ENCODE measurements around the gene ORC5.
A peak's percentile ranks its signal among the peaks of the same experiment; 100 is the strongest.
"Not testable (repeated sequence)": the region's sequence is repeated elsewhere in the genome, so short reads cannot be mapped to it uniquely, and the experiment has no call there.

ORC5 gene

GRCh38 chr7:104207731-104208420 lies at the start of gene ORC5:
Gene ORC5, minus strand, starts transcription at chr7:104208013. Its CDS starts 109 bp downstream, at chr7:104207904.
- DNase-seq: peak; percentile 70 to 75

DNA sequence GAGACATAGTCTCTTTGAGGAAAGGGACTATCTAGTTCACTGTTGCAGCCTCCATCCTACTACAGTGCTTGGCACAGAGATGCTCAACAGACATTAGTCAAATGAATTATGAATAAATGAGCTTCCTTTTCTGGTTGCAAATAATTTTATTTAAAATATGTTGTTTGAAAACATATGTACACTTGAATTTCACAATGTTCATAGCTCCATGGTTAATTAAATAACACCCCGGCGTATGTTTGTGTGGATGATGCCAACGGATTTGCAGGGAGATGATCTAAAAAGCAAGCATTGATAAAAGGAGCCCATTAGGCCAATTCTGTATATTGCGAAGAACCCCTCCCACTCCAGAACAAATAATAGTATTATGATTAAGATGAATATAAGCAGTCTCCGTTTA lies 47.8 kb upstream of the ORC5 start:
- DNase-seq: no peak

- no peak for DNase-seq
Measured at GRCh38 chr7:104255194-104255593, 47.4 kb upstream of the ORC5 start.

GRCh38 chr7:104254696-104255095 lies 46.9 kb upstream of the ORC5 start:
- DNase-seq: no peak

DNA sequence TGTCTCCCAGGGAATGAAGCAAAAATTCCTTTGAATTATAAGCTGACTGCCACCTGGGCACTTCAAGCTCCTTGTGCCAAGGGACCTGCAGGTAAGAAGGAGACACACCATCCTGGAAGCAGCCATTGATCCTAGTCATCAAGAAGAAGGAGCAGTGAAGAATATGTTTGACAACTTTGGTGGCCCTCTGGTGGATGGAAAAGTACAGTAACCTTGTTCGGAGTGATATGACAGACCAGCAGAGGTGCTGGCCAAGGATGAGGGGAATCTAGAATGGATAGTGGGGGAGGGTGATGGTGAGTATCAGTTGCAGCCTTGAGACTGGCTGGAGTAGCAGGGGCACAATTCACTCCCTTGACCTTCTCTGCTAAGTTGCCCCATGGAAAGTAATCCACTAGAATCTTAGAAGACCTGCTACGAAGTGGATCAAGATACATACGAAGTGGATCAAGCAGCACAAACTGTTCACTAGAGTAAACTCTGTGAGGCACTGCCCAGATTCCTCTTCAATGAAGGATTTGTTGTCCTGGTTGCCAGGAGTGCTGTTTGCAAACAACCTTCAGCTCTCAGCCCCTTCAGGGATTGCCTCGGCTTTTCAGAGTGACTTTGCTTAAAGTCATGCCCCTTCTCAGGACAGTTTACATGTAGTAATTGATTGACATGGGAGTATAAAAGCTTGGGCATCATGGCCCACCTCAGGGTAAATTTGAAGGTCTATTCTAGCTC lies 44.8 kb upstream of the ORC5 start:
- no peak for DNase-seq

- no peak for DNase-seq
Measured at GRCh38 chr7:104242638-104243037, 34.8 kb upstream of the ORC5 start.

DNA sequence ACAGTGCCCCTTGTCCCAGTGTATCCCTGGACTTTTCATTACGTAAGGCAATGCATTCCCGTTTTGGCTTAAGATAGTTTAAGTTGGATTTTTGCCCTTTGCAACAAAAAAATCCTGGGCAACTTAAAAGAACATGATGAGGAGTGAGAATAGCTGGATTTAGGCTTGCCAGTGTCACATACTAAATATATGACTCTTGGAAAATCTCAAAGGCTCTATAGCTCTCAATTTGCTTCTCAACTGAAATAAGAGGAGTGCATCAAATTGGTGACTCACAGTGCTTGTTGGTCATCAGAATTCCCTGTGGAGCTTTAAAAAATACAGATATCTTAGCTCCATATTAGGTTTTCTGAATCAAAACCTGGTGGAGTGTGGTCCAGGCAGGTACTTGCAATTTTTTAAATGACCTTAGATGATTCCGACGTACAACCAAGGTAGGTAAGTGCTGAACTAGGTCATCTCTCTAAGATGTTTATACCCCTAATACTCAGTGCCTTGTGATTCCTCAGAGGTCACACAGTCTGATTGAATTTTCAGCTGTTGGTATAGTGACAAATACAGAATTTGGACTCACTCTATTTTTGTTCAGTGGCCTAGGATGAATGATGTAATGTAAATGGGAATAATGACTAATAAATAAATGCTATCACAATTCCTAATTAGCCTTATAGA lies 33.9 kb upstream of the ORC5 start:
- DNase-seq: no peak

GRCh38 chr7:104241135-104241534 lies 33.3 kb upstream of the ORC5 start:
- no peak for DNase-seq

DNA sequence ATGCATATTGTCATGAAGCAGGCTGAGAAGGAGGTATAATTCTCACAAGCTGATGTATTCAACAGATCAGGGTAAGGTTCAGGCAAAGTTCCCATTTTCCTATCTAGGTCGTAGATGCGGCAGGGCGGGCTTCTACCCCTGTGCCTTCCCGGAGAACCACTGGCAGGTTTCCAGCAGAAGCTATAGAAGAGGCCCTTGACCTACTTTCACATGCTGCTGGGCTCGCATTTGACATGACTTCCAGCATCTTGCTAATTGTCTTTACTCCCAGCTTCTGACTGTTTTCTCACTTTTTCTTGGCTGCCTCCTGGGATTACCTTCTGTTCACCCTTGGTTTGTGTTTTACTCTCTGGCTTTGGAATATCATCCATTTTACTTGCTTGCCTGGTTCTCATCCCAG lies 32.6 kb upstream of the ORC5 start:
- no peak for DNase-seq

GRCh38 chr7:104234990-104235389 lies 27.2 kb upstream of the ORC5 start:
- not testable (repeated sequence) for DNase-seq

GRCh38 chr7:104231054-104232046 lies 23.5 kb upstream of the ORC5 start:
- DNase-seq: peak; percentile 21 to 33

DNA sequence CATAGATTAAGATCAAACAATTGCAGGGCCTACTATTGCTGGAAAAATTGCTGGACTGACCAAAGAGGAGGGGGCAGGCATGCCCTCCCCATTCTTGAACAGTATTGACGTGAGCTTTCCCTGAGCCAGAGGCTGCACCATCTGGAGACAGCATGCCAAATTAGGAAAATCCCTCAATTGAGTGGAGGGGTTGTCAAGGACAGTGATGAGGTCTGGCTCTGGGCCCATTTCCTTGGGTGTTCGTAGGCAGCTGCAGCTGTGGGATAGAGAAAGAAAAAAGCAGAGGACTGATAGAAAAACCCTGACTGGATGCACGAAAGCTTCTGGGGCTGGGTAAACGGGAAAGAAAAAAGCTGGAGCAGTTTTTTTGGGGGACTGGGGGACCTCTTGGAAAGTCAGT lies 22.8 kb upstream of the ORC5 start:
- DNase-seq: no peak

DNA sequence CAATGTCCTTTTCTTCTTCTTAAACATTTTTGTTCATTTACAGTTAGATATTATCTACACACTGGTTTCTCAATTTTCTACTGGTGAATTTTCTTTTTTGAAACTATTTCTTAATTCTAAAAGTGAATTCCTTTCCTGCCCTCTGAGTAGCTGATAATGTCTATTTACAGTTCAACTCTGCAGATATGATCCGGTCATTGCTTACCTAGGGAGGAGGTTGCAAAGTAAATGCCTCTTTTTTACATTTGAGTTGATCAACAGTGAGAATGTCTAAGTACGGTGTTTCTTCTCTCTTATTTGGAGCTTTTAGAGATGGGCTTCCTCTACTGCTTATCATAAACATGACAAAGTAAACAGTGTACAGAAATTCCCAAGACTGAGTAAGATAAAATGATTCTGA lies 20.6 kb upstream of the ORC5 start:
- no peak for DNase-seq

DNA sequence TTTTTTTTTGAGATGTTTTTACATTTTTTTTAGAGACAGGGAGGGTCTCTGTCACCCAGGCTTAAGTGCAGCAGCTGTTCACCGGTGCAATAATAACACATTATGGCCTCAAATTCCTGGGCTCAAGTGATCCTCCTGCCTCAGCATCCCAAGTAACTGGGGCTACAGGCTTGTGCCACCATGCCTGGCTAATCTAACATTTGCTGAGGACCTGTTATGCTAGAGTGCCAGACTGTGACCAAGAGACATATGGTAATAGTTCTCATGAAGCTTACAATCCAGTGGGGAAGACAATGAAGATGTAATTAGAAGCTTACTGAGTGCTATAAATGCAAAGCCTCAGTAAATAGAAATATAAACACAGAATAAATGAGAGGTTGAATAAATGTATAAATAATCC lies 17.6 kb upstream of the ORC5 start:
- DNase-seq: no peak

GRCh38 chr7:104217620-104218019 lies 9.8 kb upstream of the ORC5 start:
- DNase-seq: no peak

DNA sequence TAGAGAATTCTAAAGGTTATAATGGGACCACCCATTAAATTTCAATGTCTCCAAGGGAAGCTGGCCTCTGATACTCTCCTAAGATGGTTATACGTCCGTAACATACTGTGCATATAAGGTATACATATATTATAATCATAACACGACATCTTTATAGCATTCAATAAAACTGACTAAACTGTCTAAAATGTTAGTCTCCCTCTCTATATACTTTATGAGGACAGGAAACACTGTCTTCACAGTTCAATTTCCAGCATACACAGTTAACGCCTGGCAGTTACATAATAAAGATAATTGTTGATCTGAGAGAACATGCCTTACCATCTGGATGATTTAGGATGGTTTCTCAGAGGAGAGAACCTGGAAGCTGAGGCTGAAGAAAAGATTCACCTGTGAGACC lies 1.2 kb upstream of the ORC5 start:
- DNase-seq: no peak

GRCh38 chr7:104208421-104208780 lies 588 bp upstream of the ORC5 start:
- DNase-seq: no peak

DNA sequence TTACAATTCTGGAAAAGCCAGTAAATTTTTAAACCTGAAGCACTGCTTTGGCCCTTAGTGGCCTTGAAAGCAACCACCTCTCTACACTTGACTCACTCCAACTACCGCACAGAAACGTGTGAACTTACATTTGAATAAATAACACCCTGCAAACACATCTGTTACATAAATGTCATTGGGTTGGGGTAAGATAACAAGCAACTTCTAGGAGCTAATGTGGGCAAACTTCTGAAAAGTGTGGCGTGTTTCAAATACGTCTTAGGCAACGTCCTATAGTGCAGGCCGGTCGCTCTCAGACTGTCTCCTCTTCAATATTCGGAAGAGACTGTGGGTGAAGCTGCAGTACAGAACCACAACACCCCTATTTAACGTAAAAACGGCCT lies 474 bp downstream of the ORC5 start:
- no peak for DNase-seq

DNA sequence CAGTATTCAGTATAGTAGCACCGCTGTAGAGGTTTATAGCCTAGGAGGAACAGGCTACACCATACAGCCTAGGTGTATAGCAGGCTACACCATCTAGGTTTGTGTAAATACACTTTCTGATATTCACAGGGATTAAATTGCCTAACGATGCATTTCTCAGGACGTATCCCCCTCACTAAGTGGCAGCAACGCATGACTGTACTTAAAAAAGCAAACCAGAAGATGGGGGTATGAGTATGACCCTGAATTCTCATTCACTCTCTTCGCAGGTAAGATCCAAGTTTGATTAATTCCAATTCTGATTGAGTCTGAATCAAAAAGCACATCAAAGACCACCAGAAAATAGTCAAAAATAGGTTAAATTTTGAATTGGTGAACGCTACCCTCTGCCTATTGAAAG lies 972 bp downstream of the ORC5 start:
- no peak for DNase-seq

- DNase-seq: no peak
Measured at GRCh38 chr7:104198673-104199278, 9.0 kb downstream of the ORC5 start.

GRCh38 chr7:104196161-104196560 lies 11.7 kb downstream of the ORC5 start:
- DNase-seq: no peak

DNA sequence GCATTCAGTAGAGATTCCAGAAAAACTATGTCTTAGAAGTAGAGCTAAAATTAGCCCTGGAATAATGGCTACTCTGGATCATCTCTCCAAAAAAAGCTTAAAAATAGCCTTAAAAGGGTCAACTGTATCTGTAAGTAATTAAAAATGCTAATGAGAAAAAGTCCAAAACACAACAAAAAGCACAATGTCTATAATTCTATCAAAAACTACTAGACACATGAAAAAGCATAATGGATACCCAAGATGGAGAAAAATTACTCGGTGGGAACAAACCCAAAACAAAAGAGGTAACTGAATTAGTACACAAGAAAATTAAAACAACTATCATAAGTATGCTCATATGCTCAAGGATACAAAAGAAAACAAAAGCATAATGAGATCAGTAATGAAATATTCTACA lies 15.4 kb downstream of the ORC5 start:
- no peak for DNase-seq

GRCh38 chr7:104185346-104185745 lies 22.5 kb downstream of the ORC5 start:
- DNase-seq: no peak

All from stimulated activated CD4-positive, alpha-beta T cell treated with anti-CD3 and anti-CD28 coated beads, Interleukin-2, amount 100 ng/mL, for 48 hours (primary cell).